SHP77 treated with DMSO at 0.1 percent for 48 hours (cell line): ENCODE data around the gene ZNF467.

Experiments used
- DNase-seq: peaks from one replicate; lab custom pipeline; 2025; lab: John Stamatoyannopoulos, UW

Gene ZNF467

DNA sequence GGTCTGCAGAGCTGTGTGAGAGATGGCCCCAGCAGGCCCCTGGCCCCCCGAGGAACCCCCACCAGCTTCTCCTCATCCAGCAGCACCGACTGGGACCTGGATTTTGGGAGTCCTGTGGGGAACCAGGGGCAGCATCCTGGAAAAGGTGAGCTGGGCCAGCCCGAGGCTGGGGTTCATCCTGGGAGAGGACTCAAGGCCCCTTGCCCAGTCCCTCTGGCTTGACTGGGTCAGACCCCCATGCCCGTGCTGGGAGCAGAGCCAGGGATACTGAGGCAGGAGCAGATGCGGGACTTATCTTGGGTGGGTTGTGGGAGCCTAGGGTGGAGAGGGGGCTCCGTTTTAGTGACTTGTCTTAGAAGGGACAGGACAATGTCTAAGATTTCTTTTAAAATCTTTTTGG, 47.5 kb downstream of the ZNF467 start:
- no peak for DNase-seq

DNA sequence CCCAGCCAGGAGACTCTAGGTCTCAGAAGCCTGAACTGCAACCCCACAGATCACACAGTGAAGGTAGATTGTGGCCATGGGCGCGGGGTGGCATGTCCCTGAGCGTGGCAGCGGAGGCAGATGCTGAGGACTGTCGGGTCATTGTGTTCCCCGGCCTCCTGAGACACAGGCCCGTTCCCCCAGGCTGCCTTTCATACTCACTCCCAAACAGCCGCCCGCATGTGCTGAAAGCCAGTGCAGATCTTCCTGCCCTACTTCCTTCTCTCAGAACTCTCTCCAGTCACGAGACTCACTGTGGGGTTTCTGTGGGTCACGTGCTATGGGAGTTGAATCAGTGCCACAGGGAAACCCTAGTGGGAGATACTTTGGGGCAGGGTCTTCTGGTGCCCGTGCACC, 48.0 kb downstream of the ZNF467 start:
- DNase-seq: no peak

GRCh38 chr7:149724661-149725425, 48.5 kb downstream of the ZNF467 start:
- no peak for DNase-seq

- DNase-seq: no peak
Observed at GRCh38 chr7:149723795-149724495, 49.4 kb downstream of the ZNF467 start.

- DNase-seq: no peak
Observed at GRCh38 chr7:149723082-149723767, 50.2 kb downstream of the ZNF467 start.

DNA sequence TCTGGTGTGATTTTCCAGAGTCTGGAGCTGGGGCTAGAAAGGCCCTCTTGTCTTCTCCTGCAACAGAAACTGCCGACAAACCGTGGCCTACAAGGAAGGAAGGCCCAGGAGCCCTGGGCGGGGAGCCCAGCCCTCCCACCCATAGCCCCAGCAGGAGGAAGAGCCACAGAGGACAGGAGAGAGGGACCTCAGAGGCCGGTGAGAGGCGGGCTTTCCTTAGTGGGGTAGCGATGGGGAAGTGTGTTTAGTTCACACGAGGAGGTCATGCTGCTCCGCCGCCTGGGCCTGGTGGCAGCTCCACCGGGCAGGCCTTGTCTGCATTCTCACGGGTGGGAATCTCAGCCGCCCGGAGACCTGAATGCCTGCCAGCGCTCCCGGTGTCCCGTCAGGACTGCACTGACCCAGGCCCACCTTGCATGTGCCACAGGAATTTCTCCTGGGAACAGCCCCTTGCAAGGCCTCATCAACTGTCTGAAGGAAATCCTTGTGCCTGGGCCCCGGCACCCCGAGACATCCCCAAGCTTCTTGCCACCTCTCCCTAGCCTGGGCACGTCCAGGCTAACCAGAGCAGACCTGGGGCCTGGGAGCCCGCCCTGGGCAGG, 50.9 kb downstream of the ZNF467 start:
- DNase-seq: no peak

DNA sequence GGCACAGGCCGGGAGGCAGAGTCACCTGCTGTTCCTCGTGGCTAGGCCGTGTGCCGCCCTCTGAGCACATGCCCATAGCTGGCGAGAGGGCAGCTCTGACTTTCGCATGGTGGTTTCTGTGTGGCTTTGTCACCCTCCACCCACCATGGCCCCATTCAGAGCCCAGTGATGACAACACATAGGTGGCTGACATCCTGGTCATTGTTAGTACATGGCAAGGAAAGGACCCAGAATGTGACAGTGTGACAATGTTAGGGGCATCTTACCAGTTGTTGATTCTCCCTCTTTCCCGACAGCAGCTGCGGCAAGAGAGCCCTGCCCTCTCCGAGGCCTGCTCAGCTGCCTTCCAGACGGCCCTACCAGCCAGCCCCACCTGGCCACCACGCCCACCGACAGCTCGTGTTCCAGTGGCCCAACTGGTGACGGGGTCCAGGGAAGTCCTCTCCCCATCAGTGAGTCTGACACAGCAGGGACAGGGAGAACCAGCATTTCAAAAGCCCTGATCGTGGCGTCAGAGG, 52.2 kb downstream of the ZNF467 start:
- DNase-seq: no peak

DNA sequence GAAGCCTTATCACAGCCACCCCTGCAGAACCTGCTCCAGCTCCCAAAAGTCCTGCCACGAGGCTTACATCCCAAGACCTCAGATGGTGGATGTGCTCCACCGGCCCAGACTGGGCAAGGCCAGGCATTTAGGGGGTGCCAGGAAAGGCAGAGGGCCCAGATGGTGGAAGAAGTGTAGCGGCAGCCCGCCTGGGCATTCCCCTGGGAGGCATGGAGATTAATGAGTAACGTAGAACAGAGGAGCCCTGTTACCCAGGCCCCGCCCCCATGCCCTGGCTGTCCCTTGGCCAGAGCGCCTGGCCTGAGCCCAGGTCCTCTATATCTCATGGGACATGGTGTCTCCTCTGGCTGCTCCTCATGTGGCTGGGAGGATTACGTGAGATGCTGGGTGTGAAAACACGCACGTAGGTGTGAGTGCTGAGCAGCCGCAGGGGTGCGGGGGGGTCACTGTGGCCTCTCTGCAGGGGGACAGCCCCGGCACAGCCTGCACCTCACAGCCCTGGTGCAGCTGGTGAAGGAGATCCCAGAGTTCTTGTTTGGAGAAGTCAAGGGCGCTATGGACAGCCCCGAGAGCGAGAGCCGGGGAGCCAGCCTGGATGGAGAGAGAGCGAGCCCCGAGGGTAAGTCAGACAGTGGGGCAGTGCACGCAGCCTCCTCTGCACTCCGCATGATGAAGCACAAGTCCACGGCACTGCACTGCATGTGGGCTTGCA, 52.9 kb downstream of the ZNF467 start:
- DNase-seq: no peak

GRCh38 chr7:149719912-149720335, 53.5 kb downstream of the ZNF467 start:
- DNase-seq: no peak

DNA sequence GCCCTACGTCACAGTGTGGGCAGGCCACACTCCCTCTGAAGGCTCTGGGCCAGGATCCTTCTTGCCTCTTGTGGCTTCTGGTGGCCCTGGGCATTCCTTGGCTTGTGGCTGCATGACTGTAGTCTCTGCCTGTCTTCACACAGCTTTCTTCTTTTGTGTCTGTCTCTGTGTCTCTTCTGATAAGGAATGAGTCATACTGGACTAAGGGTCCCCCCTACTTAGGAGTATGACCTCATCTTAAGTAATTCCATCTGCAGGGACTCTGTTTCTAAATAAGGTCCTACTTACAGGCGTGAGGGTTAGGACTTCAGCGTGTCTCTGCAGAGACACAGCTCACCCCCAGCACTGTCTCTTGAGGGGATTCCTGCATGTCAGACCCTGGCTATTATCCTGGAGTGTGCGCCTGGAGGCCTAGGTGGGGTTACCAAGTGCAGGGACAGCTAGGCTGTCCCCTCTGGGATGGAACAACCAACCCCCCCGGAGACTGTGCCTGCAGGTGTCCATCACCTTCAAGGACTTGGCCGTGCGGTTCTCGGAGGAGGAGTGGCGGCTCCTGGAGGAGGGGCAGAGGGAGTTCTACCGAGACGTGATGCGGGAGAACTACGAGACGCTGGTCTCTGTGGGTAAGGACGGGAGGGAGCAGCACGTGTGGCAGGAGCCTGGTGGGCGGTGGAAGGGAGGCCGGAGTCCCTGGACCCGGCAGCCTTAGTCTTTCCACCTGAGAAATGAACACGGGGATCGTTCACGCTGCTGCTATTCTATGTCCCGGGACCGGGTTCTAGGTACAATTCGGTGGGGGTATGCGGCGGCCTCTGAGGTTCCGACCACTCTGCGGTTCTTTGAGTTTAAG, 54.1 kb downstream of the ZNF467 start:
- DNase-seq: no peak

GRCh38 chr7:149718730-149719049, 54.7 kb downstream of the ZNF467 start:
- DNase-seq: no peak

- no peak for DNase-seq
Observed at GRCh38 chr7:149717481-149717880, 55.9 kb downstream of the ZNF467 start.

- no peak for DNase-seq
Observed at GRCh38 chr7:149716932-149717307, 56.5 kb downstream of the ZNF467 start.

GRCh38 chr7:149716007-149716931, 57.1 kb downstream of the ZNF467 start:
- DNase-seq: no peak

DNA sequence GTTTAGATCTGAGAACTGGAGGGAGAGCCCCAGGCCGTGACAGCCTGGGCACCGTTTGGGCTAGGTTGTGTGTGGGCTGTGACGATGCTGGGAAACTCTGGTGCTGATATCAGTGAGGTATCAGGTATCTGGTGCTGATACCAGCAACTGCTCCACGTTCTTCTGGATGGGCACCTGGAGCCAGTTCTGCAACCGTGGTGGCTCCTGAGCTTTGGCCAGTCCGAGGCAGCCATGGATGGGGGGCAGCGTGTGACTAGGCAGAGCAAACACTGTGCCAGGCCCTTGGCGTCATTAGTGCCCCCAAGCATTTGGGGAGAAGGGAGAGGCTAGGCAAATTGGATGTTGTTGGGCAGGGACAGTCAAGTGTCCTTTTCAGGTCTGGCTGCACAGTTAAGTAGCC, 57.9 kb downstream of the ZNF467 start:
- no peak for DNase-seq

- no peak for DNase-seq
Observed at GRCh38 chr7:149714910-149715471, 58.4 kb downstream of the ZNF467 start.
